ENCODE results near the gene NOC3L.
"Not testable (repeated sequence)": the region's sequence is repeated elsewhere in the genome, so short reads cannot be mapped to it uniquely, and the experiment has no call there.

Gene NOC3L

GRCh38 chr10:94361171-94361794, 1.5 kb downstream of the NOC3L start:
- DNase-seq = no peak

DNA sequence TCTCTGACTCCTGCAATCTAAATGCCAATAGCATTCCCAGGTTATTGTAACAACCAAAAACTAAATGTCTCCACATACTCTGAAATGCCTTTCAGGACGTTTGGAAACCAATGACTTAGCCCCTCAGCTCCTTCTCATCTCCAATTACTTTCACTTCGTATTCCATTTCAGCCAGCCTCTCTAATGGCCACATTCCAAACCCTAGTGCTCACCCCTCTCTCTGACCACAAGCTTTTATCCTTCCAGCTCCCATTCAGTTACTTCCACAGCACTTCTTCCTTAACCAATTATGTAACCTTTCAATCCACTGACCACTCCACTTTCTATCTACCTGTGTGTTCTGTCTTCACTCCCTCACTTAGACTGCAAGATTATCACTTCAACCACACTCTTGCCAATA, 4.3 kb downstream of the NOC3L start:
- DNase-seq = no peak

DNA sequence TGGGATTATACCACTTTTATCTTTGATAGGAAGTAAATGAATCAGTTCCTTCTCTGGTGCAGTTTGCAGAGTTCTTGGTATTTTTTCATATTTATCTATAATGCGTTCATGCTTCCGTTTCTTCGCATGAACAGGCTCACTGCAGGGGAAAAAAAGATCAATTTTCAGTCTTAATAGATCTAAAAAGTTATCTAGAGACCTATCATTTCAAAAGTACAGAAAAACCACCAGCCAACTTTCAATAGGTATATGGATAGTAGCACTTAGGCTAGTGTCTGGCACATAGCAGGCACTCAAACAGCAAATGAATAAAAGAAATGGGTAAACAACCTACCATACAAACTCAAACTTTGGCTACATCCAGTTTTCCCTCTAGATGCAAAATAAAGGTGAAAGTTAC, 5.5 kb downstream of the NOC3L start:
- no peak for DNase-seq

DNA sequence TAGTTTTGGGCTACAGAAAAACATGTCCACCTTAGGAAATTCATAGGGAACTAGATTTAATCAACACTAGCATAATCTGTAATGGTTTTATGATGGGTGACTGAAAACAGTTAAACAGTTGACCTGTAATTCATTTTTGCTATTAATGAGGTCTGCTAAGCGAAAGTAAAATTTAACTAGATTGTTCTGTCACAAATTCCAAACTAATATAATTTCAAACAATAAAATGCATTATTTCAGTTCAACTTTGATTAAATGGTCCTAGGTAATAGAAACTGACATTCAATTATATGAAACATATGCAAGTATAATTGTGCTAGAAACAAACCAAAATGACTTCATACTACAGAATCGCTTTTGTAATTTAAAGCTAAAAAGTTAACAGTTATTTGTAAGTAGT, 6.9 kb downstream of the NOC3L start:
- DNase-seq = no peak

DNA sequence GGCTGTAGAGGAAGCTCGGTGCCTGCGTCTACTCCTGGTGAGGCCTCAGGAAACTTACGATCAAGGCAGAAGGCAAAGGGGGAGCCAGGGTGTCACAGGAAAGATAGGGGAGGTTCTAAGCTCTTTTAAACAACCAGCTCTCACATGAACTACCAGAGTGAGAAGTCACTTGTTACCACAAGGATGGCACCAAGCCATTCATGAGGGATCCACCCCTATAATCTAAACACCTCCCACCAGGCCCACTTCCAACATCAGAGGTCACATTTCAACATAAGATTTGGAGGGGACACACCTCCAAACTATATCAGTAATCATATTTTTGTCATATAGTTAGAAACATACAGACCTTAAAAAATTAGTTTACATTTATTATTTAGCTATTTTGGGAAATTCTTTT, 9.4 kb downstream of the NOC3L start:
- no peak for DNase-seq

GRCh38 chr10:94351089-94351488, 11.7 kb downstream of the NOC3L start:
- DNase-seq = no peak

DNA sequence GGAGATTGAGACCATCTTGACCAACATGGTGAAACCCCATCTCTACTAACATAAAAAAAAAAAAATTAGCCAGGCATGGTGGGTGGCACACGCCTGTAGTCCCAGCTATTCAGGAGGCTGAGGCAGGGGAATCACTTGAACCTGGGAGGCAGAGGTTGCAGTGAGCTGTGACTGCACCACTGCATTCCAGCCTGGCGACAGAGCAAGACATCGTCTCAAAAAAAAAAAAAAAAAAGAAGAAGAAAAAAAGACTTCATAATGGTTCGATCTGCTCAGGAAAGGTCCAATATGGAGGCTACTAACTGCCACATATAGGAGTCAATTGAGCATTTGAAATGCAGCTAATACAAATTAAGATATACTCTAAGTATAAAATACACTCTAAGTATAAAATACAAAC, 12.2 kb downstream of the NOC3L start:
- DNase-seq = not testable (repeated sequence)

DNA sequence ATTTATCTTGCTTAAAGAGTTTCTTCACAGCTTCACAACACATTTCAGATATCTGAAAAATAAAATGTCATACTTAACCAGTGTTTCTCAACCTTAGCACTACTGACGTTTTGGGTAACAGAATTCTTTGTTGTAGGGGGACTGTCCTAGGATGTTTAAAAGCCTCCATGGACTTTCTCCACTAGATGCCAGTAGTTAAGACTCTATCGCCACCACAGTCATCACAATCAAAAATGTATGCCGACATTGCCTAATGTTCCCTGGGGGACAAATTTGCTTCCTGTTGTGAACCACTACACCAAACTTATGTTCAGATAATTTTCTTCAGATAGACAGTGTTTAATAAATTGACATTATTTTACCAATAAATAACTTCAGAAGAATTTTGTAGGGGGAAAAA, 13.4 kb downstream of the NOC3L start:
- DNase-seq = no peak

- no peak for DNase-seq
Measured at GRCh38 chr10:94344522-94345122, 18.1 kb downstream of the NOC3L start.

DNA sequence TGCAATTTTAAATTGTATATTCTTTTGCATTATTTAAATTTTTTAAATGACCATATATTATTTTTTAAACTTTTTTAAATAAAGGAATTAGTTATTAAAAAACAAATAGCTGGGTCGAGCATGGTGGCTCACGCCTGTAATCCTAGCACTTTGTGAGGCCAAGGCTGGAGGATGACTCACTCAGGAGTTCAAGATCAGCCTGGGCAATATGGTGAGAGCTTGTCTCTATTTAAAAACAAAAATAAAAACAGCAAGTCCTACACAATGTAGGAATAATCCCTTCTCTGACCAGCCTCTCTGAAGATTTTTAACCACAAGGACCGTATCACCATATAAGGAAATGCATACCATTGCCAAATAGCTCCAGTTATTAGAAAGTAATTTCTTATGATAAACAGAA, 19.6 kb downstream of the NOC3L start:
- no peak for DNase-seq

DNA sequence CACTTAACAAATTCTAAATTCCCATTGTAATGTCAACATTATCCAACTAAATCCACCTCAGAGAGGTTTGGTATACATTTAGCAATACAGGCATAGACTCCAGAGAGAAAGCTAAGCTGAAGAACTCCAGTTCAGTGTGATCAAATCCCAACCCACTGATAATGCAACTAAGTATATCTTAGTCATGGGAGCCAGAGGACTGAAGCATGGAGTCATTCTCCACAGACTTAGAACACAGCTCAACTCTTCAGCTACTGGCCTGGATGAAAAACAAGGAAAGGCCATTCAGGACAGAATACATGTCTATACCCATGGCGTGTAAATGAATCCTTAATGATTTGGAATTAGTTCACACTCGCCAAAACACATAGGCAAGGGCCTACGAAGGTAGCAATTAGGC, 27.9 kb downstream of the NOC3L start:
- DNase-seq = no peak

DNA sequence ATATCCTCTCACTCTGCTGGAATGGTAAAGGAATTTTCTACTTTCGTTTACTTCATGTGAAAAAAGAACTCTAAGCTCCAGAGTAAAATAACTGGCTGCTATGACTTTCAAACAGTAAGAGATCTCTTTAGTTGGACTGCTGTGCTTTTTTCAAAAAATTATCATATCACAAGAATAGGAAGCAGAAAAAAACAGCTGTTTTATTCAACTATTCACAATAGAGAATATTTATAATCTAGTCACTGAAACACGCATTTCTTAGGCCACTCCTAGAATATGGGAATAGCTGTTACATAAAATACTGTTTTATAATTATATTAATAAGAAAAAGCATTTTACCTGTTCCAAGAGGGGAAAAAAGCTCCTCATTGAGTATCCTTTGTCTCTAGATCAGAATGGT, 29.7 kb downstream of the NOC3L start:
- no peak for DNase-seq

GRCh38 chr10:94328613-94329012, 34.1 kb downstream of the NOC3L start:
- no peak for DNase-seq

- DNase-seq = no peak
Measured at GRCh38 chr10:94327649-94328048, 35.1 kb downstream of the NOC3L start.

DNA sequence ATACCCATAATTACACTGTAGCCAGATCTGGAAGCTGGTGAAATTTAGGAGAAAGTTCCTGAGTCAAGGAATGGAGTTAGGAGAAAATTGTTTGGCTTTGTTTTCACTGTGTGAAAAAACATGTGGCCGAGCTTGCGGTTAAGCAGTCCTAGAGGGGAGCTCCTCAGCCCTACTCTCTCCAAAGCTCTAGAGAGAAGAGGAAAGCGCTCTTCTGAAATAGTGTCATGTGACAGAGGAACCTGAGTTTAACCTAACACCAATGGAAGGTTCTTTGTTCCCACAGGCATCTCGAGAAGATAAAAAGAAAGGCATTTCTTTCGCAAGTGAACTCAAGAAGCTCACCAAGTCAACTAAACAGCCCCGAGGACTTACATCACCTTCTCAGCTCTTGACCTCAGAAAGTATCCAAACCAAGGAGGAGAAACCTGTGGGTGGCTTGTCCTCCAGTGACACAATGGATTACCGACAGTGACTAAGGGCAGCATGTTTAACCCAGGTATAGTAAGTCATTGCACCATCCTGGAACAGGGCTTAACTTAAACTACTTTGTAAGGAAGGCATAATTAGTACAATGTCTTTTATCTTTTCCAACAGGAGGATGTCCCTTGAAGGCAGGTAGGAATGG, 38.0 kb downstream of the NOC3L start:
- DNase-seq = no peak

GRCh38 chr10:94320285-94320914, 42.3 kb downstream of the NOC3L start:
- DNase-seq = peak; percentile 81

GRCh38 chr10:94316560-94316959, 46.2 kb downstream of the NOC3L start:
- no peak for DNase-seq

DNA sequence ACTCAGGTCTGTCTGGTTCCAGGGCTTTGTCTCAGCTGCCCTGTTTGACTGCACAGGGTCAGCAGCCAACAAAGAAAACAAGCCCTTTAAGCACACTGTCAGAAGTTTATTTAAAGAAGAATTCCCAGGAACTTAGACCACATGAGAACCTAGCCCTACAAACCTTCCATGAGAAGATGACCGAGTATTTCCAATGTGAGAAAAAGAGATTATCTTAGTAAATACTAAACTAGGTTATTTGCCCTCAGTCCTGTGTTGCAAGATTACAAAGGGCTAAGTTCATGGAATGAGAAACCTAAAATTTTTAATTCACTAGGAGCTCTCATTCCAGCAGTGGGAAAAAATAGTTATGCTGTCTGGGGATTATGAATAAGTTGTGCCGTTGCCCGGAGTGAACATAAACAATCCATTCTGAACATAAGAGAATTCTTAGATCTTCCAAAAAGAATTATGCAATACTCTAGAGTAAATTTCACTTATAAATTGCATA, 46.7 kb downstream of the NOC3L start:
- DNase-seq = no peak

GRCh38 chr10:94315024-94315451, 47.7 kb downstream of the NOC3L start:
- DNase-seq = no peak

- DNase-seq = no peak
Measured at GRCh38 chr10:94310369-94310768, 52.4 kb downstream of the NOC3L start.

GRCh38 chr10:94308866-94309265, 53.9 kb downstream of the NOC3L start:
- no peak for DNase-seq

DNA sequence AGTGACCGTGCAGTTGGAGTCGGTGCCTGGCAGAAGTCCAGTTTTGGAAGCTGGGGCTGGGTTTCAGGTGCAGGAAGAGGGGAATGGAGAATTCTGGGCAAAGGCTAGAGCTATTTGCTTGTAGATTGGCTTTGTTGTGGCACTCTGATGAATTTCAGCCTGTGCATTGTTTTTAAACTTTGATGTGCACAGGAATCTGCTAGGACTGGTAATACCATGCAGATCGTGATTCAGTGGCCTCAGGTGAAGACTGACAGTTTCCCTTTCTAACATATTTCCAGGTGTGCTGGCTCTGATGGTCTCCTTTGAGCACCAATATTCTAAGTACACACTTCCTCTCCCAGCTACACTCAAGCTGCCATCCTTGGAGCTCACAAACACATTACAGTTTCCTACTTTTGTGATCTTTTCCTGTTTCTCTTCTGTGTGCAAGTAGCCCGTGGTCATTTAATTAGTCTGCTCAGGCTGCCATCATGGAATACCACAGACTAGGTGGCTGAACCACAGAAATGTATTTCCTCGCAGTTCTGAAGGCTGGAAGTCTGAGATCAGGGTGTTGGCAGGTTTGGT, 55.6 kb downstream of the NOC3L start:
- no peak for DNase-seq

DNA sequence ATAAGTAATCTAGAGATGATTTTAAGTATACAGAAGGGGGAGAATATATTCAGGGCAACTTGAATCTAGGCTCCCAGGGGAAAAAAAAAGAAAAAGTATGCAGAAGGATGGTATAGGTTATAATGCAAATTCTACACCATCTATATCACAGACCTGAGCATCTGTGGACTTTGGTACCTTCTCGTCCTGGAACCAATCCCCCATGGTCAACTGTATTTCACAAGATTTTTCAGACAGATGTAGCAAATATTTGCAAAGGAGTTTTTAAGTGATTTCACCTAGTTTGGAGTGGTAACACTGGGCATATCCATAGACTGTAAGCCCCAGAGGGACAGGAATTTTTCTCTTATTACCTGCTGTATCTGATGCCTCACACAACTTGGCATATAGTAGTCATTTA, 58.8 kb downstream of the NOC3L start:
- no peak for DNase-seq

- DNase-seq = no peak
Measured at GRCh38 chr10:94300042-94300441, 62.7 kb downstream of the NOC3L start.

Measured in stimulated activated CD8-positive, alpha-beta memory T cell treated with anti-CD3 and anti-CD28 coated beads, Interleukin-4, amount 100 ng/mL, for 48 hours (primary cell).